HepG2 (cell line): ENCODE measurements around the gene EBF3. TPM values are rescaled to one million over a fixed set of nuclear protein-coding genes. Genes with fewer than 3 reads are reported as not detected.

Experiments used
- ATAC-seq: fragments of 200-7000 bp; cut with Tn5 transposase; 3 replicates; pipeline ENCODE4 v1.9.1; 2020; ENCODE audit warnings: mild to moderate bottlenecking, moderate library complexity
- BruUV-seq: library from RNA; stranded (reverse); fragments of 400-500 nt; replicated peaks from 2 replicates; lab custom pipeline; 2021; lab: Mats Ljungman, UMichigan
- CTCF ChIA-PET: fragments of 300-600 bp; formaldehyde crosslinking; extraction: SDS; loops from one replicate; lab custom pipeline; 2021; ENCODE audit warnings: low total read pairs, inconsistent platforms, low intra/inter-chr PET ratio; lab: Yijun Ruan, JAX
- POLR2A ChIA-PET: fragments of 350-600 bp; sonication (Branson Sonifier 250); formaldehyde crosslinking; loops from one replicate; lab custom pipeline; 2020; ENCODE audit warnings: antibody characterized with exemption, inconsistent platforms; lab: Yijun Ruan, JAX
- DNase-seq: peaks from one replicate; pipeline ENCODE4 v3.0.0-alpha.2; 2015; ENCODE audit warnings: low spot score
- FAIRE-seq: peaks from 3 replicates; lab custom pipeline; 2011; peaks lifted over from hg19 to GRCh38; lab: Jason Lieb, UNC
- H2AFZ ChIP-seq: one replicate; pipeline ENCODE4 v1.6.1; 2011; ENCODE audit warnings: low read length, inconsistent platforms
- H3K27ac ChIP-seq: fragments of 300-600 bp; 3 replicates; pipeline ENCODE4 v1.8.0; 2011; ENCODE audit warnings: mixed run types, mild to moderate bottlenecking, mixed read lengths, low read length, inconsistent platforms; ENCODE audit not compliant: insufficient read depth; ENCODE audit errors: extremely low read length
- H3K27me3 ChIP-seq, 2 experiments: fragments of 200-600 bp in 1 of 2; 2 replicates in 1 of 2; 3 replicates in 1 of 2; pipeline versions ENCODE4 v1.6.0 to v1.8.0; 2011; ENCODE audit warnings: low read length in 2 of 2, mild to moderate bottlenecking in 2 of 2, moderate library complexity in 2 of 2, inconsistent platforms in 1 of 2; ENCODE audit not compliant: insufficient read depth in 2 of 2, control insufficient read depth in 1 of 2
- H3K36me3 ChIP-seq, 2 experiments: fragments of 200-600 bp in 1 of 2; replicated peaks in 1 of 2; 2 replicates in 1 of 2; 3 replicates in 1 of 2; pipeline versions ENCODE4 v1.5.1 to v1.8.0; 2011; ENCODE audit warnings: low read length in 2 of 2, inconsistent platforms in 1 of 2; ENCODE audit not compliant: insufficient read depth in 2 of 2, control insufficient read depth in 1 of 2
- H3K4me1 ChIP-seq: 2 replicates; pipeline ENCODE4 v1.5.1; 2012; ENCODE audit warnings: low read length, inconsistent platforms; ENCODE audit not compliant: insufficient read depth
- H3K4me2 ChIP-seq: 2 replicates; pipeline ENCODE4 v1.6.0; 2011; ENCODE audit warnings: low read depth, low read length, inconsistent platforms
- H3K4me3 ChIP-seq, 3 experiments: fragments of 200-600 bp in 1 of 3; sonication (generic), shearing (Covaris generic) in 1 of 3; replicated peaks in 1 of 3; 2 replicates each; pipeline ENCODE4 v1.5.1; 2011 to 2016; ENCODE audit warnings: low read length in 3 of 3, inconsistent platforms in 2 of 3, low read depth in 2 of 3, mild to moderate bottlenecking in 2 of 3, control low read depth in 1 of 3, mixed read lengths in 1 of 3; ENCODE audit not compliant: insufficient read depth in 1 of 3
- H3K79me2 ChIP-seq: one replicate; pipeline ENCODE4 v1.6.1; 2011; ENCODE audit warnings: low read length, inconsistent platforms; ENCODE audit not compliant: insufficient read depth
- H3K9ac ChIP-seq: 2 replicates; pipeline ENCODE4 v1.6.0; 2011; ENCODE audit warnings: mild to moderate bottlenecking, low read depth, low read length, inconsistent platforms; ENCODE audit not compliant: insufficient read depth
- H3K9me3 ChIP-seq: 2 replicates; pipeline ENCODE4 v1.5.1; 2012; ENCODE audit warnings: mild to moderate bottlenecking, low read length
- H4K20me1 ChIP-seq: 2 replicates; pipeline ENCODE4 v1.6.0; 2011; ENCODE audit warnings: inconsistent platforms, mild to moderate bottlenecking, low read length, moderate library complexity; ENCODE audit not compliant: insufficient read depth
- HNF4A ChIP-seq: sonication (generic); formaldehyde crosslinking; IDR thresholded peaks from 2 replicates; pipeline ENCODE4 v1.4.0; 2020; ENCODE audit warnings: missing genetic modification reagents
- HNRNPLL ChIP-seq: fragments of 200-400 bp; formaldehyde crosslinking; IDR thresholded peaks from 2 replicates; pipeline ENCODE4 v1.6.1; 2017; ENCODE audit warnings: mild to moderate bottlenecking, low read depth, low read length; ENCODE audit not compliant: poor library complexity, severe bottlenecking
- HOXD1 ChIP-seq: sonication (generic); formaldehyde crosslinking; IDR thresholded peaks from 2 replicates; pipeline ENCODE4 v1.5.0; 2020; ENCODE audit warnings: missing genetic modification reagents
- KDM5A ChIP-seq: fragments of 200-600 bp; sonication (generic); IDR thresholded peaks from 2 replicates; pipeline ENCODE4 v1.7.0; 2018; ENCODE audit warnings: antibody characterized with exemption, mild to moderate bottlenecking, low read length, borderline replicate concordance
- MYNN ChIP-seq: sonication (generic); formaldehyde crosslinking; IDR thresholded peaks from 2 replicates; pipeline ENCODE4 v1.4.0; 2020; ENCODE audit warnings: mild to moderate bottlenecking, low read depth, missing genetic modification reagents
- NR2F6 ChIP-seq, 2 experiments: IDR thresholded peaks; 2 replicates each; pipeline ENCODE4 v1.6.1; 2016; ENCODE audit warnings: antibody characterized with exemption in 1 of 2, mild to moderate bottlenecking in 1 of 2
- PRPF4 ChIP-seq: fragments of 200-400 bp; formaldehyde crosslinking; IDR thresholded peaks from 2 replicates; pipeline ENCODE4 v1.6.1; 2016; ENCODE audit warnings: low read length, low read depth; ENCODE audit not compliant: poor library complexity, severe bottlenecking
- TBP ChIP-seq: sonication (generic); formaldehyde crosslinking; IDR thresholded peaks from 2 replicates; pipeline ENCODE4 v1.5.0; 2020; ENCODE audit warnings: missing genetic modification reagents
- THAP11 ChIP-seq: IDR thresholded peaks from 2 replicates; pipeline ENCODE4 v1.6.1; 2016; ENCODE audit warnings: missing biosample characterization, missing genetic modification reagents
- TMF1 ChIP-seq: sonication (generic); formaldehyde crosslinking; IDR thresholded peaks from 2 replicates; pipeline ENCODE4 v1.8.1; 2022; ENCODE audit warnings: low read depth, missing genetic modification reagents
- WIZ ChIP-seq: sonication (generic); formaldehyde crosslinking; IDR thresholded peaks from 2 replicates; pipeline ENCODE4 v1.5.1; 2020; ENCODE audit warnings: mild to moderate bottlenecking, missing genetic modification reagents
- ZNF263 ChIP-seq: sonication (generic); formaldehyde crosslinking; IDR thresholded peaks from 2 replicates; pipeline ENCODE4 v1.4.0; 2020; ENCODE audit warnings: missing genetic modification reagents
- ZNF337 ChIP-seq: sonication (generic); formaldehyde crosslinking; IDR thresholded peaks from 2 replicates; pipeline ENCODE4 v1.5.1; 2020; ENCODE audit warnings: missing genetic modification reagents, low read depth, mild to moderate bottlenecking, borderline replicate concordance
- ZNF670 ChIP-seq: sonication (generic); formaldehyde crosslinking; IDR thresholded peaks from 2 replicates; pipeline ENCODE4 v1.8.0; 2022; ENCODE audit warnings: mild to moderate bottlenecking, missing genetic modification reagents, borderline replicate concordance
- ZNF674 ChIP-seq: sonication (generic); formaldehyde crosslinking; IDR thresholded peaks from 2 replicates; pipeline ENCODE4 v1.5.0; 2020; ENCODE audit warnings: low read depth, mild to moderate bottlenecking, missing genetic modification reagents
- WGBS: methylation state at CpG from one replicate; pipeline ENCODE4 v1.1.6; 2017; ENCODE audit warnings: low lambda C conversion rate; 5-methylcytosine and 5-hydroxymethylcytosine counted together
- in situ Hi-C: cut with HindIII; loops from 2 replicates; pipeline ENCODE4 v1.10.0; 2017; ENCODE audit warnings: low pct_unique_long_range_greater_than_20kb; ENCODE audit not compliant: extremely low pct_ligation_motif_present
- intact Hi-C: fragments of 100-400 bp; cut with micrococcal nuclease; formaldehyde crosslinking; loops from one replicate; pipeline ENCODE4 v1.10.0; 2022; ENCODE audit not compliant: unreplicated experiment
- polyA plus RNA-seq, 8 experiments: library from polyadenylated mRNA; depleted of rRNA in 3 of 8; stranded (reverse) in 7 of 8; unstranded in 1 of 8; fragments of >200 nt; fragmentation: Illumina TruSeq in 4 of 8; extraction: Trizol in 4 of 8; gene quantifications; 2 replicates each; pipeline versions ENCODE4 v1.2.1 to v1.2.3, GENCODE V29; 2011 to 2016; ENCODE audit warnings: low read depth in 4 of 8, missing spikeins in 1 of 8, mixed read lengths in 1 of 8; ENCODE audit not compliant: insufficient read depth in 1 of 8
- total RNA-seq, 5 experiments: library from RNA; depleted of rRNA; stranded (reverse); fragments of >200 nt; fragmentation: Illumina TruSeq; extraction: Trizol; gene quantifications; 2 replicates each; pipeline ENCODE4 v1.2.3, GENCODE V29; 2016; ENCODE audit warnings: low read depth in 1 of 5
- TF ChIP-seq, protein P1 (sequence below): sonication (generic); formaldehyde crosslinking; IDR thresholded peaks from 2 replicates; pipeline ENCODE4 v1.8.0; 2022; ENCODE audit warnings: mild to moderate bottlenecking, missing genetic modification reagents, moderate library complexity
- TF ChIP-seq, protein P2 (sequence below): sonication (generic); formaldehyde crosslinking; IDR thresholded peaks from 2 replicates; pipeline ENCODE4 v1.4.0; 2020; ENCODE audit warnings: mild to moderate bottlenecking, low read depth, missing genetic modification reagents

Gene EBF3
- total and polyA plus RNA-seq, 2 of the 13 experiments (the other 11 are each of a cell fraction or from before 2014, with no cell fraction given): not detected

DNA sequence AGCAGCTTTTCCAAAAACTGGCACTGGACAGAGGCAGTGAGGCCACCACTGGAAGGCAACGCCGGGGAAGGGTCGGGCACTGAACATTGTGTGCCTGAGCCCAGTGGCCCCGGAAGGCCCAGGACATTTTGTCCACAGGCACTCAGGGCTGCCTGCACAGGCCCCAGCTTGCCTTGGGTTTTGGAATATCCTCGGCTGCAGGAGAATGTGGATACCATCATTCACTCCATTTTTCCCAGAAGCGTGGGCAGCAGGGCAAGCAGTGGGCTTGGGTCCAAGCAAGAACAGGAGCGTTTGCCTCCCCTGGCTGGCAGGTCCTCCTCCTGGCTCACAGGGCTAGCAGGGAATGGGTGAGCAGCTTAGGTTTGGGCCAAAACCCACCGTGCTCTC lies 147.4 kb downstream of the EBF3 start:
- BruUV-seq: no TSS peak
- H3K79me2 ChIP-seq: no peaks in the 10 kb centered on the region
- H3K4me2 ChIP-seq: no peak overlapping the region
- H3K27ac ChIP-seq: no peak overlapping the region
- intact Hi-C loops (no loop called here), in situ Hi-C loops (no loop called here)
- no peak overlapping the region for H3K4me3 ChIP-seq
- DNase-seq (no peak), FAIRE-seq (no peak), ATAC-seq (no peak)
- TF ChIP-seq, protein P1, sequence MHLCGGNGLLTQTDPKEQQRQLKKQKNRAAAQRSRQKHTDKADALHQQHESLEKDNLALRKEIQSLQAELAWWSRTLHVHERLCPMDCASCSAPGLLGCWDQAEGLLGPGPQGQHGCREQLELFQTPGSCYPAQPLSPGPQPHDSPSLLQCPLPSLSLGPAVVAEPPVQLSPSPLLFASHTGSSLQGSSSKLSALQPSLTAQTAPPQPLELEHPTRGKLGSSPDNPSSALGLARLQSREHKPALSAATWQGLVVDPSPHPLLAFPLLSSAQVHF: no peak
- TF ChIP-seq THAP11 (CRISPR knock-in tag) (no peak), TBP (CRISPR knock-in tag) (no peak)
- 75% methylated on average over 4 of the region's 8 CpGs for WGBS
- H3K4me1 ChIP-seq: no peaks in the 10 kb centered on the region
- no peaks in the 10 kb centered on the region for H3K9me3 ChIP-seq
- H3K27me3 ChIP-seq: peaks cover 0 to 5% of the 10 kb centered on the region in 2 experiments; a peak in 1 of 5 replicates
- ChIA-PET POLR2A (no interaction called here), CTCF (no interaction called here)
- H3K36me3 ChIP-seq: no peaks in the 10 kb centered on the region
- no peak overlapping the region for H3K9ac ChIP-seq
- no peaks in the 10 kb centered on the region for H4K20me1 ChIP-seq
- H2AFZ ChIP-seq: no peak overlapping the region

DNA sequence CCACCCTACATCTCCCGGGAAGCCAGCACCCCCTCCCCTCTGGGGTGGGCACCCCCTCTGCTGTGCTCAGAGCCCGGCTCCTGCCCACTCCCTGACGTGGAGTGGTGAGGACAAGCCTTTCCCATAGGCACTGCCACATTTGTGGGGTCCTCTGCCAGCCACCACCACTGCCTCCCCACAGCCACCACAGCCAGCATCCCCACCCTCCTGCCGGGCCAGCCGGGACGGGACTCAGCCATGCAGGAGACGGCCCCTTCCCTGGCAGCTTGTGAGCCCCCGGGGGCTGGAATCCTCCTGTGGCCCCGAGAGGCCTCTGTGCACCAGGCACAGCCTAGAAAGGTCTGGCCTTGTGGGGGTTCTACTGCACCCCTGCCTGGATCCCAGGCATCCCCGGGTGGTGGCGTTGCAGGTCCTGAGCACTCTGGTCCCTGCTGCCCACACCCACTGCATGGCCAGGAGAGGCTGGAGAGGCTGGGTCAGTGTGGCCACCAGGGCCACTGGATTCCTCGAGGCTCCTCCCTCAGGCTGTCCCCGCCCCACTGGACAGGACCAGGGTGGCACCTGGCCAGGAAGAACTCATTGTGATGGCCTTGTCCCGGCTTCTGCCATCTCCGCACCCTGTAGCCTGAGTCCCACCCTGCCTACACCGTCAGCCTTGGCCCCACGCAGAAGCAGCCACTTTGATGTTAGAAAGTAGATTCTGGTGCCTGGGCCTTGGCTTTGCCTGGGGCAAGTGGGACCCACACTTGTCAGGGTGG lies 148.0 kb downstream of the EBF3 start:
- H2AFZ ChIP-seq: no peak overlapping the region
- POLR2A ChIA-PET: no interaction called here
- no peak overlapping the region for H3K4me3 ChIP-seq
- TF ChIP-seq MYNN (no peak), TMF1 (CRISPR knock-in tag) (no peak), HNRNPLL (no peak), ZNF337 (no peak), WIZ (CRISPR knock-in tag) (no peak), HNF4A (no peak), KDM5A (no peak), ZNF674 (no peak), PRPF4 (no peak), ZNF263 (no peak), HOXD1 (CRISPR knock-in tag) (no peak), NR2F6 (IDR thresholded peaks at IDR 0.05) (no peak), NR2F6 (CRISPR knock-in tag; IDR thresholded peaks at IDR 0.05) (no peak), ZNF670 (CRISPR knock-in tag) (no peak)
- TF ChIP-seq, protein P2, sequence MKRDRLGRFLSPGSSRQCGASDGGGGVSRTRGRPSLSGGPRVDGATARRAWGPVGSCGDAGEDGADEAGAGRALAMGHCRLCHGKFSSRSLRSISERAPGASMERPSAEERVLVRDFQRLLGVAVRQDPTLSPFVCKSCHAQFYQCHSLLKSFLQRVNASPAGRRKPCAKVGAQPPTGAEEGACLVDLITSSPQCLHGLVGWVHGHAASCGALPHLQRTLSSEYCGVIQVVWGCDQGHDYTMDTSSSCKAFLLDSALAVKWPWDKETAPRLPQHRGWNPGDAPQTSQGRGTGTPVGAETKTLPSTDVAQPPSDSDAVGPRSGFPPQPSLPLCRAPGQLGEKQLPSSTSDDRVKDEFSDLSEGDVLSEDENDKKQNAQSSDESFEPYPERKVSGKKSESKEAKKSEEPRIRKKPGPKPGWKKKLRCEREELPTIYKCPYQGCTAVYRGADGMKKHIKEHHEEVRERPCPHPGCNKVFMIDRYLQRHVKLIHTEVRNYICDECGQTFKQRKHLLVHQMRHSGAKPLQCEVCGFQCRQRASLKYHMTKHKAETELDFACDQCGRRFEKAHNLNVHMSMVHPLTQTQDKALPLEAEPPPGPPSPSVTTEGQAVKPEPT (CRISPR knock-in tag): no peak

More for the DNA sequence above, 148.0 kb downstream of the EBF3 start:
- no peaks in the 10 kb centered on the region for H3K79me2 ChIP-seq
- intact Hi-C loops (no loop called here), in situ Hi-C loops (no loop called here)
- H3K9ac ChIP-seq: no peak overlapping the region
- H3K4me2 ChIP-seq: no peak overlapping the region
- FAIRE-seq (no peak), DNase-seq (no peak), ATAC-seq (no peak; the same call in 2 of the 3 replicates)
- H3K27me3 ChIP-seq: peaks cover 0 to 5% of the 10 kb centered on the region in 2 experiments; a peak in 1 of 5 replicates
- BruUV-seq: no TSS peak
- no peak overlapping the region for H3K27ac ChIP-seq
- no peaks in the 10 kb centered on the region for H3K36me3 ChIP-seq
- H3K9me3 ChIP-seq: no peaks in the 10 kb centered on the region
- no peaks in the 10 kb centered on the region for H3K4me1 ChIP-seq
- 0% methylated on average over 2 of the region's 17 CpGs for WGBS
- CTCF ChIA-PET: no interaction called here
- no peaks in the 10 kb centered on the region for H4K20me1 ChIP-seq
